GM23338 (cell line): ENCODE results near the gene FREY1. TPM values are rescaled to one million over a fixed set of nuclear protein-coding genes. Genes with fewer than 3 reads are reported as not detected.
A peak's percentile ranks its signal among the peaks of the same experiment; 100 is the strongest.

Source experiments
- ATAC-seq: fragments of 200-7000 bp; cut with Tn5 transposase; 3 replicates; pipeline ENCODE4 v1.9.1; 2020
- DNase-seq: peaks from one replicate; pipeline ENCODE4 v3.0.0-alpha.2; 2015; ENCODE audit warnings: low spot score
- H2AFZ ChIP-seq: fragments of 200-600 bp; sonication (generic); 2 replicates; pipeline ENCODE4 v1.8.0; 2016; ENCODE audit warnings: antibody characterized with exemption, mild to moderate bottlenecking, moderate library complexity
- H3F3A ChIP-seq: fragments of 200-600 bp; sonication (generic); replicated peaks from 2 replicates; pipeline ENCODE4 v1.8.0; 2017; ENCODE audit warnings: antibody characterized with exemption, mixed run types, low read depth
- H3K27ac ChIP-seq: fragments of 200-600 bp; sonication (generic); 2 replicates; pipeline ENCODE4 v1.6.1; 2016; ENCODE audit warnings: low read depth
- H3K27me3 ChIP-seq: fragments of 200-600 bp; sonication (generic); 2 replicates; pipeline ENCODE4 v1.8.0; 2016; ENCODE audit warnings: mild to moderate bottlenecking, mixed run types, moderate library complexity; ENCODE audit not compliant: insufficient read depth
- H3K36me3 ChIP-seq: fragments of 200-600 bp; sonication (generic); 2 replicates; pipeline ENCODE4 v1.8.0; 2016; ENCODE audit warnings: mild to moderate bottlenecking; ENCODE audit not compliant: insufficient read depth
- H3K4me1 ChIP-seq: fragments of 200-600 bp; sonication (generic); 2 replicates; pipeline ENCODE4 v1.8.0; 2016; ENCODE audit warnings: mild to moderate bottlenecking, moderate library complexity; ENCODE audit not compliant: insufficient read depth
- H3K4me2 ChIP-seq: fragments of 200-600 bp; sonication (generic); 2 replicates; pipeline ENCODE4 v1.7.1; 2017; ENCODE audit warnings: mixed run types
- H3K4me3 ChIP-seq: fragments of 200-600 bp; sonication (generic); 2 replicates; pipeline ENCODE4 v1.6.1; 2016; ENCODE audit warnings: mixed run types
- H3K79me2 ChIP-seq: fragments of 200-600 bp; sonication (generic); replicated peaks from 2 replicates; pipeline ENCODE4 v1.8.0; 2017; ENCODE audit warnings: mild to moderate bottlenecking; ENCODE audit not compliant: insufficient read depth
- H3K9me2 ChIP-seq: fragments of 200-600 bp; sonication (generic); 2 replicates; pipeline ENCODE4 v1.8.0; 2017; ENCODE audit not compliant: insufficient read depth
- H4K20me1 ChIP-seq: fragments of 200-600 bp; sonication (generic); replicated peaks from 2 replicates; pipeline ENCODE4 v1.8.0; 2017; ENCODE audit warnings: mild to moderate bottlenecking; ENCODE audit not compliant: insufficient read depth
- H3K27ac Mint-ChIP-seq: 2 replicates; pipeline ENCODE4 v1.8.0; 2020; ENCODE audit warnings: inconsistent platforms, mild to moderate bottlenecking, moderate library complexity, mixed read lengths
- H3K27me3 Mint-ChIP-seq: 3 replicates; pipeline ENCODE4 v1.8.0; 2022; ENCODE audit warnings: low read depth, mild to moderate bottlenecking, moderate library complexity, mixed read lengths, inconsistent platforms; ENCODE audit not compliant: insufficient read depth, poor library complexity
- H3K36me3 Mint-ChIP-seq: 3 replicates; pipeline ENCODE4 v1.8.0; 2021; ENCODE audit warnings: low read depth, mild to moderate bottlenecking, inconsistent platforms, moderate library complexity, mixed read lengths
- H3K4me1 Mint-ChIP-seq: 3 replicates; pipeline ENCODE4 v1.8.0; 2020; ENCODE audit warnings: mild to moderate bottlenecking, inconsistent platforms, mixed read lengths
- H3K4me3 Mint-ChIP-seq: 3 replicates; pipeline ENCODE4 v1.8.0; 2021; ENCODE audit warnings: moderate library complexity, mild to moderate bottlenecking, inconsistent platforms, mixed read lengths
- H3K9me3 Mint-ChIP-seq: 3 replicates; pipeline ENCODE4 v1.8.0; 2020; ENCODE audit warnings: moderate library complexity, mild to moderate bottlenecking, inconsistent platforms, mixed read lengths
- CREB1 ChIP-seq: fragments of 250-450 bp; sonication (Bioruptor Pico); IDR thresholded peaks from 2 replicates; pipeline ENCODE4 v1.5.0; 2020; ENCODE audit warnings: low read depth, mild to moderate bottlenecking, moderate library complexity
- POLR2AphosphoS5 ChIP-seq: IDR thresholded peaks from 2 replicates; pipeline ENCODE4 v1.6.1; 2016; ENCODE audit warnings: antibody characterized with exemption, low read depth
- ZNF331 ChIP-seq: fragments of 250-450 bp; sonication (Bioruptor Pico); IDR thresholded peaks from 2 replicates; pipeline ENCODE4 v1.5.0; 2020; ENCODE audit warnings: low read depth, mild to moderate bottlenecking, moderate library complexity
- polyA plus RNA-seq: library from polyadenylated mRNA; unstranded; fragments of >200 nt; fragmentation: Nextera tagmentation; extraction: Ambion mirVana; gene quantifications from 2 replicates; pipeline ENCODE4 v1.2.1, GENCODE V29; 2016
- total RNA-seq: library from RNA; depleted of rRNA; stranded (reverse); fragments of >200 nt; shearing (Covaris generic); gene quantifications from 2 replicates; pipeline ENCODE4 v1.2.3, GENCODE V29; 2014
- TF ChIP-seq, protein P1 (sequence below): fragments of 250-450 bp; sonication (Bioruptor Pico); IDR thresholded peaks from 2 replicates; pipeline ENCODE4 v1.5.0; 2020; ENCODE audit warnings: mild to moderate bottlenecking, moderate library complexity
- TF ChIP-seq, protein P2 (sequence below), 2 experiments: fragments of 200-600 bp in 1 of 2; sonication (generic) in 1 of 2; conservative IDR thresholded peaks; 2 replicates each; pipeline versions ENCODE4 v1.5.1 to v1.6.1; 2016 to 2017; ENCODE audit warnings: antibody characterized with exemption in 2 of 2, low read depth in 2 of 2, mild to moderate bottlenecking in 2 of 2, moderate library complexity in 1 of 2

Gene FREY1
- total and polyA plus RNA-seq, 2 experiments from 2014 or later: 1.1 TPM; not detected in 1

DNA sequence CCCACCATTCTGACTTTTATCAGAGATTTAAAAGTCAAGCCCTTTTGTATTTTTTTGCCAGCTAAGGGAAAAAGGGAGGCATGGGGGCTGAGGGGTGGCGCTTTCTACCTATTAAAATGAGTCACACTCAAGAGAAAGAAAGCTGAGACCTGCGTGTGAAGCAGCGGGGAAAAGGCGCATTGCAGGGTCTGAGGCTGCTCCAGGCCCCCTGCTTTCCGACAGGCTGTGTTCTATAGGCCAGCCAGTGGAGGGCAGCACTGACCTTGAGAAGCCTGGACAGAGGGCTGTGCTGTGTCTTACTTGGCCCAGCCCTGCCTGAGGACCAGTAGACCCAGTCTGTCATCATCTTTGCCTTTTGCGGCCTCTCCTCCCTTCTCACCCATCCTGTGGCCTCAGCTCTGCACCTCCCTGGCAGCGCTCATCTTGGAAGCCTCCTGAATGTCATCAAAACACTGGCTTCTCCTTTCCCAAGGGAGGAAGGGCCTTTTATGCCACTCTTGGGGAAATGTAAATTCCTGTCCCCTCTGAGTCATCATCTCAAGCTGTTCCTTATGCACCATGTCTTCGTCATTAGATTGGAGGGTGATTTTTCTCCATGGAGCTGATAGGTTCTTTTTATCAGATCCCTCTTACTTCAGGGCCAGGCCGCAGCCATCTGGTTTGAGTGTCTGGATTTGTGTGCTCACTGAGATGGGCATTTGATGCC is 34.3 kb downstream of the FREY1 start:
- DNase-seq (peak; percentile 95), ATAC-seq (peak; percentile 99)
- peaks cover 11% of the 10 kb centered on the region; the same call in 2 of the 3 replicates for H3K36me3 Mint-ChIP-seq
- Histone ChIP-seq H3K4me1 (peaks cover 19% of the 10 kb centered on the region), H3K9me2 (no peaks in the 10 kb centered on the region), H3K27me3 (no peaks in the 10 kb centered on the region), H2AFZ (no peak overlapping the region), H3K79me2 (no peaks in the 10 kb centered on the region), H3K36me3 (no peaks in the 10 kb centered on the region; the same call in 1 of the 2 replicates), H4K20me1 (no peaks in the 10 kb centered on the region), H3K4me3 (no peak overlapping the region), H3K27ac (0 out of 2 replicates have a peak overlapping the region, but pooled peaks have one; percentile 34), H3F3A (peaks cover 4% of the 10 kb centered on the region; the same call in 1 of the 2 replicates), H3K4me2 (no peak overlapping the region)
- no peaks in the 10 kb centered on the region for H3K9me3 Mint-ChIP-seq
- peak overlapping the region; percentile 80 for H3K27ac Mint-ChIP-seq
- no peak overlapping the region; the same call in 2 of the 3 replicates for H3K4me3 Mint-ChIP-seq
- H3K27me3 Mint-ChIP-seq: peaks cover 1% of the 10 kb centered on the region
- TF ChIP-seq POLR2AphosphoS5 (no peak), CREB1 (CRISPR knock-in tag) (0 out of 2 replicates have a peak, but pooled peaks have one; percentile 14), ZNF331 (CRISPR knock-in tag) (no peak)
- TF ChIP-seq, protein P1, sequence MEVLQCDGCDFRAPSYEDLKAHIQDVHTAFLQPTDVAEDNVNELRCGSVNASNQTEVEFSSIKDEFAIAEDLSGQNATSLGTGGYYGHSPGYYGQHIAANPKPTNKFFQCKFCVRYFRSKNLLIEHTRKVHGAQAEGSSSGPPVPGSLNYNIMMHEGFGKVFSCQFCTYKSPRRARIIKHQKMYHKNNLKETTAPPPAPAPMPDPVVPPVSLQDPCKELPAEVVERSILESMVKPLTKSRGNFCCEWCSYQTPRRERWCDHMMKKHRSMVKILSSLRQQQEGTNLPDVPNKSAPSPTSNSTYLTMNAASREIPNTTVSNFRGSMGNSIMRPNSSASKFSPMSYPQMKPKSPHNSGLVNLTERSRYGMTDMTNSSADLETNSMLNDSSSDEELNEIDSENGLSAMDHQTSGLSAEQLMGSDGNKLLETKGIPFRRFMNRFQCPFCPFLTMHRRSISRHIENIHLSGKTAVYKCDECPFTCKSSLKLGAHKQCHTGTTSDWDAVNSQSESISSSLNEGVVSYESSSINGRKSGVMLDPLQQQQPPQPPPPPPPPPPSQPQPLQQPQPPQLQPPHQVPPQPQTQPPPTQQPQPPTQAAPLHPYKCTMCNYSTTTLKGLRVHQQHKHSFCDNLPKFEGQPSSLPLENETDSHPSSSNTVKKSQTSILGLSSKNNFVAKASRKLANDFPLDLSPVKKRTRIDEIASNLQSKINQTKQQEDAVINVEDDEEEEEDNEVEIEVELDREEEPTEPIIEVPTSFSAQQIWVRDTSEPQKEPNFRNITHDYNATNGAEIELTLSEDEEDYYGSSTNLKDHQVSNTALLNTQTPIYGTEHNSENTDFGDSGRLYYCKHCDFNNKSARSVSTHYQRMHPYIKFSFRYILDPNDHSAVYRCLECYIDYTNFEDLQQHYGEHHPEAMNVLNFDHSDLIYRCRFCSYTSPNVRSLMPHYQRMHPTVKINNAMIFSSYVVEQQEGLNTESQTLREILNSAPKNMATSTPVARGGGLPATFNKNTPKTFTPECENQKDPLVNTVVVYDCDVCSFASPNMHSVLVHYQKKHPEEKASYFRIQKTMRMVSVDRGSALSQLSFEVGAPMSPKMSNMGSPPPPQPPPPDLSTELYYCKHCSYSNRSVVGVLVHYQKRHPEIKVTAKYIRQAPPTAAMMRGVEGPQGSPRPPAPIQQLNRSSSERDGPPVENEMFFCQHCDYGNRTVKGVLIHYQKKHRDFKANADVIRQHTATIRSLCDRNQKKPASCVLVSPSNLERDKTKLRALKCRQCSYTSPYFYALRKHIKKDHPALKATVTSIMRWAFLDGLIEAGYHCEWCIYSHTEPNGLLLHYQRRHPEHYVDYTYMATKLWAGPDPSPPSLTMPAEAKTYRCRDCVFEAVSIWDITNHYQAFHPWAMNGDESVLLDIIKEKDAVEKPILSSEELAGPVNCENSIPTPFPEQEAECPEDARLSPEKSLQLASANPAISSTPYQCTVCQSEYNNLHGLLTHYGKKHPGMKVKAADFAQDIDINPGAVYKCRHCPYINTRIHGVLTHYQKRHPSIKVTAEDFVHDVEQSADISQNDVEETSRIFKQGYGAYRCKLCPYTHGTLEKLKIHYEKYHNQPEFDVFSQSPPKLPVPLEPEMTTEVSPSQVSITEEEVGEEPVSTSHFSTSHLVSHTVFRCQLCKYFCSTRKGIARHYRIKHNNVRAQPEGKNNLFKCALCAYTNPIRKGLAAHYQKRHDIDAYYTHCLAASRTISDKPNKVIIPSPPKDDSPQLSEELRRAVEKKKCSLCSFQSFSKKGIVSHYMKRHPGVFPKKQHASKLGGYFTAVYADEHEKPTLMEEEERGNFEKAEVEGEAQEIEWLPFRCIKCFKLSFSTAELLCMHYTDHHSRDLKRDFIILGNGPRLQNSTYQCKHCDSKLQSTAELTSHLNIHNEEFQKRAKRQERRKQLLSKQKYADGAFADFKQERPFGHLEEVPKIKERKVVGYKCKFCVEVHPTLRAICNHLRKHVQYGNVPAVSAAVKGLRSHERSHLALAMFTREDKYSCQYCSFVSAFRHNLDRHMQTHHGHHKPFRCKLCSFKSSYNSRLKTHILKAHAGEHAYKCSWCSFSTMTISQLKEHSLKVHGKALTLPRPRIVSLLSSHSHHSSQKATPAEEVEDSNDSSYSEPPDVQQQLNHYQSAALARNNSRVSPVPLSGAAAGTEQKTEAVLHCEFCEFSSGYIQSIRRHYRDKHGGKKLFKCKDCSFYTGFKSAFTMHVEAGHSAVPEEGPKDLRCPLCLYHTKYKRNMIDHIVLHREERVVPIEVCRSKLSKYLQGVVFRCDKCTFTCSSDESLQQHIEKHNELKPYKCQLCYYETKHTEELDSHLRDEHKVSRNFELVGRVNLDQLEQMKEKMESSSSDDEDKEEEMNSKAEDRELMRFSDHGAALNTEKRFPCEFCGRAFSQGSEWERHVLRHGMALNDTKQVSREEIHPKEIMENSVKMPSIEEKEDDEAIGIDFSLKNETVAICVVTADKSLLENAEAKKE (CRISPR knock-in tag): 0 out of 2 replicates have a peak, but pooled peaks have one; percentile 36
- TF ChIP-seq, protein P2, sequence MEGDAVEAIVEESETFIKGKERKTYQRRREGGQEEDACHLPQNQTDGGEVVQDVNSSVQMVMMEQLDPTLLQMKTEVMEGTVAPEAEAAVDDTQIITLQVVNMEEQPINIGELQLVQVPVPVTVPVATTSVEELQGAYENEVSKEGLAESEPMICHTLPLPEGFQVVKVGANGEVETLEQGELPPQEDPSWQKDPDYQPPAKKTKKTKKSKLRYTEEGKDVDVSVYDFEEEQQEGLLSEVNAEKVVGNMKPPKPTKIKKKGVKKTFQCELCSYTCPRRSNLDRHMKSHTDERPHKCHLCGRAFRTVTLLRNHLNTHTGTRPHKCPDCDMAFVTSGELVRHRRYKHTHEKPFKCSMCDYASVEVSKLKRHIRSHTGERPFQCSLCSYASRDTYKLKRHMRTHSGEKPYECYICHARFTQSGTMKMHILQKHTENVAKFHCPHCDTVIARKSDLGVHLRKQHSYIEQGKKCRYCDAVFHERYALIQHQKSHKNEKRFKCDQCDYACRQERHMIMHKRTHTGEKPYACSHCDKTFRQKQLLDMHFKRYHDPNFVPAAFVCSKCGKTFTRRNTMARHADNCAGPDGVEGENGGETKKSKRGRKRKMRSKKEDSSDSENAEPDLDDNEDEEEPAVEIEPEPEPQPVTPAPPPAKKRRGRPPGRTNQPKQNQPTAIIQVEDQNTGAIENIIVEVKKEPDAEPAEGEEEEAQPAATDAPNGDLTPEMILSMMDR (conservative IDR thresholded peaks at IDR 0.05; ENCODE audit: low read depth in 2 of 2): peak; percentile 85 to 99
- H3K4me1 Mint-ChIP-seq: peaks cover 27% of the 10 kb centered on the region
